Measurements from ENCODE around the gene SHISA2. TPM values are rescaled to one million over a fixed set of nuclear protein-coding genes. Genes with fewer than 3 reads are reported as not detected.

Gene SHISA2
- polyA plus RNA-seq, 2 of the 4 experiments (the other 2 are of a cell fraction), result not detected

DNA sequence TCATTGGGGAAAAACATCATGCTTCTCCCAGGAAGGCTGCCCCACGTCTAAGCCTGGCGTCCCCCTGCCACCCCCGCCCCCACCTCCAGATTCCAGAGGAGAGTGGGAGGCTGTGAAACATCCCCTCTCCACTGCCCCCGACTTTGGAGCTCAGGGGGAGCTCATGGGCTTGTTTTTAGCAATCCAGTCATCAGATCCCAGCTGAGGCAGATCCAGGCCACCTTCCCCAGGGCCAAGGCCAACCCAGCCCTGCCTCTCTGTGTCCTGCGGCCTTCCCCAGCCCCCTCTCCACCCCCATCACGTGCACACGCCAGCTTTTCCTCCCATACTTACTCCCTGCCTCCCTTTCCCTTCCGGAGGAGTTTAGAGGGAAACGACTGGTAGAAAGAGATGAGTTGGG, 38.8 kb downstream of the SHISA2 start:
- no peak for DNase-seq (ENCODE audit: low read depth in 1 of 2, low spot score in 1 of 2)
- POLR2A ChIA-PET, result no interaction called here
- Histone ChIP-seq H3K27ac (no peak overlapping the region), H3K4me3 (no peak overlapping the region), H3K4me1 (no peaks in the 10 kb centered on the region), H3K4me2 (no peak overlapping the region), H3K9me3 (no peaks in the 10 kb centered on the region)
- no peak for ATAC-seq
- FAIRE-seq, result no peak
- CTCF ChIA-PET, result interaction anchor here (1.5 kb wide), 1 partner anchor 10 kb away, joined by 4 read pairs; no protein-coding TSS in a partner anchor
- TF ChIP-seq, protein P1, sequence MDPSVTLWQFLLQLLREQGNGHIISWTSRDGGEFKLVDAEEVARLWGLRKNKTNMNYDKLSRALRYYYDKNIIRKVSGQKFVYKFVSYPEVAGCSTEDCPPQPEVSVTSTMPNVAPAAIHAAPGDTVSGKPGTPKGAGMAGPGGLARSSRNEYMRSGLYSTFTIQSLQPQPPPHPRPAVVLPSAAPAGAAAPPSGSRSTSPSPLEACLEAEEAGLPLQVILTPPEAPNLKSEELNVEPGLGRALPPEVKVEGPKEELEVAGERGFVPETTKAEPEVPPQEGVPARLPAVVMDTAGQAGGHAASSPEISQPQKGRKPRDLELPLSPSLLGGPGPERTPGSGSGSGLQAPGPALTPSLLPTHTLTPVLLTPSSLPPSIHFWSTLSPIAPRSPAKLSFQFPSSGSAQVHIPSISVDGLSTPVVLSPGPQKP (IDR thresholded peaks at IDR 0.05; ENCODE audit: low read depth, low read length), result no peak
- TF ChIP-seq MAFK (IDR thresholded peaks at IDR 0.05; ENCODE audit: partially characterized antibody) (no peak), FOSB (CRISPR knock-in tag; IDR thresholded peaks at IDR 0.05) (no peak), KDM5A (IDR thresholded peaks at IDR 0.05) (no peak), RNF2 (IDR thresholded peaks at IDR 0.05; ENCODE audit: borderline replicate concordance, low read depth) (no peak), MAZ (IDR thresholded peaks at IDR 0.05; ENCODE audit: borderline replicate concordance, low read depth, low read length) (no peak), CEBPB (IDR thresholded peaks at IDR 0.05) (no peak), JUN (IDR thresholded peaks at IDR 0.05) (no peak), EHMT2 (IDR thresholded peaks at IDR 0.05; ENCODE audit: low read depth) (no peak)
- TF ChIP-seq, protein P2, sequence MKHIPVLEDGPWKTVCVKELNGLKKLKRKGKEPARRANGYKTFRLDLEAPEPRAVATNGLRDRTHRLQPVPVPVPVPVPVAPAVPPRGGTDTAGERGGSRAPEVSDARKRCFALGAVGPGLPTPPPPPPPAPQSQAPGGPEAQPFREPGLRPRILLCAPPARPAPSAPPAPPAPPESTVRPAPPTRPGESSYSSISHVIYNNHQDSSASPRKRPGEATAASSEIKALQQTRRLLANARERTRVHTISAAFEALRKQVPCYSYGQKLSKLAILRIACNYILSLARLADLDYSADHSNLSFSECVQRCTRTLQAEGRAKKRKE (CRISPR knock-in tag; IDR thresholded peaks at IDR 0.05; ENCODE audit: low read depth), result no peak
- TF ChIP-seq, protein P3, sequence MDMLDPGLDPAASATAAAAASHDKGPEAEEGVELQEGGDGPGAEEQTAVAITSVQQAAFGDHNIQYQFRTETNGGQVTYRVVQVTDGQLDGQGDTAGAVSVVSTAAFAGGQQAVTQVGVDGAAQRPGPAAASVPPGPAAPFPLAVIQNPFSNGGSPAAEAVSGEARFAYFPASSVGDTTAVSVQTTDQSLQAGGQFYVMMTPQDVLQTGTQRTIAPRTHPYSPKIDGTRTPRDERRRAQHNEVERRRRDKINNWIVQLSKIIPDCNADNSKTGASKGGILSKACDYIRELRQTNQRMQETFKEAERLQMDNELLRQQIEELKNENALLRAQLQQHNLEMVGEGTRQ (IDR thresholded peaks at IDR 0.05), result no peak
- TF ChIP-seq, protein P4, sequence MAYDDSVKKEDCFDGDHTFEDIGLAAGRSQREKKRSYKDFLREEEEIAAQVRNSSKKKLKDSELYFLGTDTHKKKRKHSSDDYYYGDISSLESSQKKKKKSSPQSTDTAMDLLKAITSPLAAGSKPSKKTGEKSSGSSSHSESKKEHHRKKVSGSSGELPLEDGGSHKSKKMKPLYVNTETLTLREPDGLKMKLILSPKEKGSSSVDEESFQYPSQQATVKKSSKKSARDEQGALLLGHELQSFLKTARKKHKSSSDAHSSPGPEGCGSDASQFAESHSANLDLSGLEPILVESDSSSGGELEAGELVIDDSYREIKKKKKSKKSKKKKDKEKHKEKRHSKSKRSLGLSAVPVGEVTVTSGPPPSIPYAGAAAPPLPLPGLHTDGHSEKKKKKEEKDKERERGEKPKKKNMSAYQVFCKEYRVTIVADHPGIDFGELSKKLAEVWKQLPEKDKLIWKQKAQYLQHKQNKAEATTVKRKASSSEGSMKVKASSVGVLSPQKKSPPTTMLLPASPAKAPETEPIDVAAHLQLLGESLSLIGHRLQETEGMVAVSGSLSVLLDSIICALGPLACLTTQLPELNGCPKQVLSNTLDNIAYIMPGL (CRISPR knock-in tag; IDR thresholded peaks at IDR 0.05; ENCODE audit: borderline replicate concordance), result no peak
- 69% methylated on average over 3 of the region's 9 CpGs for WGBS (ENCODE audit: missing lambda C conversion rate)

DNA sequence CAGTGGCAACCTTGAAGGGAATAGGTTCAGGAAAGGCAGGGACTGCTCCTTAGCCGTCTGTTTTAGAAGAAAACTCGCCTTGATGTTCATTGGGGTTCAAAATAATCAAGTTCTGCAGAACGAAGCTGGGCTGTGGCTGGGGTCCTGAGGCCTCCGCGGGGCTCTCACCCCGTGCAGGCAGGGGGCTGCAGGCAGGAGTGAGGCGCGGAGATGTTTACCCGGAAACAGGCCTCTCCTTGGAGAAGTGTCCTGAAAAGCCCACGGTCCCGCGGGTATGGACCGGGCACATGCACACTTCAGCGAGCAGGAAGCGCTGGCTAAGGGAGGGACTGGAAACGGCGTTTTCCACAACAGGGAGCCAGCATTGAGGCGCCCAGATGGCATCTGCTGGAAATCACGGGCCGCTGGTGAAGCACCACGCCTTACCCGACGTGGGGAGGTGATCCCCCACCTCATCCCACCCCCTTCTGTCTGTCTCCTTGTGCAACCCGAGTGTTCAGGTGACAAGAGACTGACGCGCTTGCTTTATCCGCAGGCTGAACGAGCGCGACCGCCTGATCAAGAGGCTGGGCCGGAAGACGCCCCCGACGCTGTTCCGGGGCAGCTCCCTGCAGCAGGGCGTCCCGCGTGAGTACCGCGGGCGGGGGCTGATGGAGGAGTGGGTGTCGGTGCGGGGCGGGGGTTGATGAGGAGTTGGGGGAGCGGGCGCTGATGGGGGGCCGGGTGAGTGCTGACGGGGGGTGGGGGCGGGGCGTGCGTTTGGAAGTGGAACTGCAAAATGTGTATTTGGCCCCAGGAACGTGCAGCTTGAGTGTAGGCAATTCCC, 39.6 kb downstream of the SHISA2 start:
- no peak for DNase-seq (ENCODE audit: low read depth in 1 of 2, low spot score in 1 of 2)
- no peaks in the 10 kb centered on the region for H3K9me3 ChIP-seq
- no peak overlapping the region for H3K27ac ChIP-seq
- FAIRE-seq, result no peak
- TF ChIP-seq, protein P5, sequence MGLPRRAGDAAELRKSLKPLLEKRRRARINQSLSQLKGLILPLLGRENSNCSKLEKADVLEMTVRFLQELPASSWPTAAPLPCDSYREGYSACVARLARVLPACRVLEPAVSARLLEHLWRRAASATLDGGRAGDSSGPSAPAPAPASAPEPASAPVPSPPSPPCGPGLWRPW (IDR thresholded peaks at IDR 0.05), result no peak
- no peak for TF ChIP-seq FOSB (CRISPR knock-in tag; IDR thresholded peaks at IDR 0.05)
- TF ChIP-seq RNF2 (IDR thresholded peaks at IDR 0.05; ENCODE audit: borderline replicate concordance, low read depth), result no peak
- no peak for TF ChIP-seq FOSL2 (IDR thresholded peaks at IDR 0.05)
- TF ChIP-seq FOSL2 (CRISPR knock-in tag; IDR thresholded peaks at IDR 0.05), result no peak
- TF ChIP-seq SREBF2 (IDR thresholded peaks at IDR 0.05), result no peak
- no peak for TF ChIP-seq KDM1A (IDR thresholded peaks at IDR 0.05; ENCODE audit: low read depth)
- TF ChIP-seq CHD2 (IDR thresholded peaks at IDR 0.05; ENCODE audit: low read length, partially characterized antibody), result no peak
- TF ChIP-seq, protein P3 (IDR thresholded peaks at IDR 0.05), result no peak
- TF ChIP-seq EP300 (IDR thresholded peaks at IDR 0.05), result no peak
- TF ChIP-seq, protein P6, sequence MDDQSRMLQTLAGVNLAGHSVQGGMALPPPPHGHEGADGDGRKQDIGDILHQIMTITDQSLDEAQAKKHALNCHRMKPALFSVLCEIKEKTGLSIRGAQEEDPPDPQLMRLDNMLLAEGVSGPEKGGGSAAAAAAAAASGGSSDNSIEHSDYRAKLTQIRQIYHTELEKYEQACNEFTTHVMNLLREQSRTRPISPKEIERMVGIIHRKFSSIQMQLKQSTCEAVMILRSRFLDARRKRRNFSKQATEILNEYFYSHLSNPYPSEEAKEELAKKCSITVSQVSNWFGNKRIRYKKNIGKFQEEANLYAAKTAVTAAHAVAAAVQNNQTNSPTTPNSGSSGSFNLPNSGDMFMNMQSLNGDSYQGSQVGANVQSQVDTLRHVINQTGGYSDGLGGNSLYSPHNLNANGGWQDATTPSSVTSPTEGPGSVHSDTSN (IDR thresholded peaks at IDR 0.05), result no peak
- no peak for TF ChIP-seq HOXB5 (CRISPR knock-in tag; IDR thresholded peaks at IDR 0.05)
- TF ChIP-seq NR3C1 (IDR thresholded peaks at IDR 0.05), result no peak
- TF ChIP-seq CEBPB (IDR thresholded peaks at IDR 0.05), result no peak
- TF ChIP-seq POLR2A (IDR thresholded peaks at IDR 0.05; ENCODE audit: low read length), result no peak
- no peak for TF ChIP-seq EHF (CRISPR knock-in tag; IDR thresholded peaks at IDR 0.05)
- H3K4me2 ChIP-seq, result no peak overlapping the region
- WGBS (ENCODE audit: missing lambda C conversion rate), result 45% methylated on average over 22 of the region's 53 CpGs
- no peak overlapping the region for H3K4me3 ChIP-seq
- CTCF ChIA-PET, result interaction anchor here (1.5 kb wide), 1 partner anchor 11 kb away, joined by 4 read pairs; no protein-coding TSS in a partner anchor
- no peak for ATAC-seq
- POLR2A ChIA-PET, result no interaction called here
- H3K4me1 ChIP-seq, result no peaks in the 10 kb centered on the region
